CD14-positive monocyte (primary cell): ENCODE results near the gene MDN1. TPM values are rescaled to one million over a fixed set of nuclear protein-coding genes. Genes with fewer than 3 reads are reported as not detected.

Experiments used
- DNase-seq, 3 donors: peaks; one replicate each; pipeline ENCODE4 v3.0.0-alpha.2; 2011 to 2022
- H2AFZ ChIP-seq: 2 replicates; pipeline ENCODE4 v1.6.0; 2012; ENCODE audit warnings: mild to moderate bottlenecking, low read depth, low read length, inconsistent platforms; ENCODE audit not compliant: insufficient read depth, poor library complexity, severe bottlenecking
- H3K27ac ChIP-seq, 2 donors: 1 replicate in 1 of 2; 2 replicates in 1 of 2; pipeline ENCODE4 v1.5.1; 2012 to 2013; ENCODE audit warnings: low read length in 2 of 2, control low read depth in 1 of 2, inconsistent platforms in 1 of 2, low read depth in 1 of 2, mild to moderate bottlenecking in 1 of 2
- H3K27me3 ChIP-seq, 2 donors: one replicate each; pipeline versions ENCODE4 v1.6.0 to v1.6.1; 2011 to 2013; ENCODE audit warnings: low read length in 2 of 2; ENCODE audit not compliant: control insufficient read depth in 2 of 2, insufficient read depth in 2 of 2
- H3K36me3 ChIP-seq, 2 donors: replicated peaks in 1 of 2; 1 replicate in 1 of 2; 2 replicates in 1 of 2; pipeline versions ENCODE4 v1.5.1 to v1.6.1; 2012 to 2013; ENCODE audit warnings: low read length in 2 of 2, control low read depth in 1 of 2, inconsistent platforms in 1 of 2, mild to moderate bottlenecking in 1 of 2; ENCODE audit not compliant: insufficient read depth in 2 of 2, control insufficient read depth in 1 of 2
- H3K4me1 ChIP-seq, 2 donors: 1 replicate in 1 of 2; 2 replicates in 1 of 2; pipeline versions ENCODE4 v1.5.1 to v1.6.1; 2012 to 2013; ENCODE audit warnings: low read length in 2 of 2, control low read depth in 1 of 2, inconsistent platforms in 1 of 2, mild to moderate bottlenecking in 1 of 2, moderate library complexity in 1 of 2; ENCODE audit not compliant: insufficient read depth in 2 of 2, control insufficient read depth in 1 of 2
- H3K4me2 ChIP-seq: replicated peaks from 2 replicates; pipeline ENCODE3; 2012; ENCODE audit warnings: low read length, moderate library complexity, mild to moderate bottlenecking; ENCODE audit not compliant: poor library complexity, severe bottlenecking; ENCODE audit errors: extremely low read depth
- H3K4me3 ChIP-seq, 3 experiments: fragments of 200-600 bp in 1 of 3; sonication (generic) in 1 of 3; replicated peaks in 1 of 3; 1 replicate in 2 of 3; 2 replicates in 1 of 3; pipeline ENCODE4 v1.5.1; 2011 to 2013; ENCODE audit warnings: low read length in 3 of 3, mild to moderate bottlenecking in 3 of 3, control low read depth in 2 of 3, low read depth in 2 of 3, inconsistent platforms in 1 of 3, moderate library complexity in 1 of 3
- H3K79me2 ChIP-seq: 2 replicates; pipeline ENCODE4 v1.6.0; 2012; ENCODE audit warnings: mild to moderate bottlenecking, control low read depth, inconsistent platforms, low read length, moderate library complexity; ENCODE audit not compliant: insufficient read depth
- H3K9ac ChIP-seq: 2 replicates; pipeline ENCODE4 v1.6.0; 2017; ENCODE audit warnings: low read length, mild to moderate bottlenecking; ENCODE audit not compliant: insufficient read depth, poor library complexity, severe bottlenecking
- H3K9me3 ChIP-seq, 2 donors: replicated peaks in 1 of 2; 1 replicate in 1 of 2; 2 replicates in 1 of 2; pipeline versions ENCODE4 v1.5.1 to v1.6.1; 2012 to 2013; ENCODE audit warnings: low read length in 2 of 2, control low read depth in 1 of 2; ENCODE audit not compliant: control insufficient read depth in 1 of 2, insufficient read depth in 1 of 2
- H4K20me1 ChIP-seq: 2 replicates; pipeline ENCODE4 v1.6.0; 2012; ENCODE audit warnings: mild to moderate bottlenecking, low read length, control low read depth, moderate library complexity; ENCODE audit not compliant: insufficient read depth
- H3K27ac Mint-ChIP-seq, 7 donors: one replicate each; pipeline ENCODE4 v1.8.0; 2020; ENCODE audit warnings: mild to moderate bottlenecking in 7 of 7, mixed read lengths in 7 of 7, moderate library complexity in 6 of 7, inconsistent platforms in 2 of 7
- H3K27me3 Mint-ChIP-seq, 3 donors: one replicate each; pipeline ENCODE4 v1.8.0; 2021 to 2022; ENCODE audit warnings: low read depth in 3 of 3, mild to moderate bottlenecking in 3 of 3, mixed read lengths in 3 of 3, moderate library complexity in 3 of 3, inconsistent platforms in 1 of 3
- H3K36me3 Mint-ChIP-seq, 2 donors: one replicate each; pipeline ENCODE4 v1.8.0; 2020; ENCODE audit warnings: mixed read lengths in 2 of 2, inconsistent platforms in 1 of 2, mild to moderate bottlenecking in 1 of 2
- H3K4me1 Mint-ChIP-seq: one replicate; pipeline ENCODE4 v1.8.0; 2020; ENCODE audit warnings: mild to moderate bottlenecking, mixed read lengths
- H3K4me3 Mint-ChIP-seq, 2 donors: one replicate each; pipeline ENCODE4 v1.8.0; 2020; ENCODE audit warnings: mild to moderate bottlenecking in 2 of 2, mixed read lengths in 2 of 2, moderate library complexity in 1 of 2
- H3K9me3 Mint-ChIP-seq, 7 donors: one replicate each; pipeline ENCODE4 v1.8.0; 2020 to 2022; ENCODE audit warnings: mixed read lengths in 7 of 7, mild to moderate bottlenecking in 6 of 7, moderate library complexity in 6 of 7, inconsistent platforms in 2 of 7
- CTCF ChIP-seq: fragments of 200-600 bp; IDR thresholded peaks from one replicate; pipeline ENCODE4 v1.8.0; 2022; ENCODE audit warnings: antibody characterized with exemption, mild to moderate bottlenecking
- WGBS: methylation state at CpG from one replicate; pipeline ENCODE4 v1.1.5; 2013; ENCODE audit warnings: missing lambda C conversion rate; ENCODE audit not compliant: insufficient coverage; 5-methylcytosine and 5-hydroxymethylcytosine counted together
- intact Hi-C, 2 donors: fragments of 100-400 bp; cut with micrococcal nuclease; formaldehyde crosslinking; loops; one replicate each; pipeline versions ENCODE4 v1.15.0 to v1.15.1; 2023
- polyA minus RNA-seq: library from RNA; depleted of rRNA, polyadenylated mRNA; stranded (reverse); fragments of >200 nt; gene quantifications from 2 replicates; pipeline ENCODE4 v1.2.3, GENCODE V29; 2012
- polyA plus RNA-seq, 3 donors: library from polyadenylated mRNA; depleted of rRNA in 1 of 3; unstranded in 2 of 3; stranded (reverse) in 1 of 3; fragments of 300-500 nt in 2 of 3; fragments of >200 nt in 1 of 3; fragmentation: Illumina TruSeq in 2 of 3; gene quantifications; 1 replicate in 2 of 3; 2 replicates in 1 of 3; pipeline ENCODE4 v1.2.3, GENCODE V29; 2012 to 2021
- total RNA-seq, 12 experiments: library from RNA in 1 of 12; stranded (reverse) in 1 of 12; fragments of 120-200 nt in 1 of 12; gene quantifications; one replicate each; pipeline ENCODE4 v1.2.4 and lab custom pipeline; 2013 to 2026; ENCODE audit warnings: mixed read lengths in 6 of 12, inconsistent platforms in 1 of 12

MDN1 gene, protein sequence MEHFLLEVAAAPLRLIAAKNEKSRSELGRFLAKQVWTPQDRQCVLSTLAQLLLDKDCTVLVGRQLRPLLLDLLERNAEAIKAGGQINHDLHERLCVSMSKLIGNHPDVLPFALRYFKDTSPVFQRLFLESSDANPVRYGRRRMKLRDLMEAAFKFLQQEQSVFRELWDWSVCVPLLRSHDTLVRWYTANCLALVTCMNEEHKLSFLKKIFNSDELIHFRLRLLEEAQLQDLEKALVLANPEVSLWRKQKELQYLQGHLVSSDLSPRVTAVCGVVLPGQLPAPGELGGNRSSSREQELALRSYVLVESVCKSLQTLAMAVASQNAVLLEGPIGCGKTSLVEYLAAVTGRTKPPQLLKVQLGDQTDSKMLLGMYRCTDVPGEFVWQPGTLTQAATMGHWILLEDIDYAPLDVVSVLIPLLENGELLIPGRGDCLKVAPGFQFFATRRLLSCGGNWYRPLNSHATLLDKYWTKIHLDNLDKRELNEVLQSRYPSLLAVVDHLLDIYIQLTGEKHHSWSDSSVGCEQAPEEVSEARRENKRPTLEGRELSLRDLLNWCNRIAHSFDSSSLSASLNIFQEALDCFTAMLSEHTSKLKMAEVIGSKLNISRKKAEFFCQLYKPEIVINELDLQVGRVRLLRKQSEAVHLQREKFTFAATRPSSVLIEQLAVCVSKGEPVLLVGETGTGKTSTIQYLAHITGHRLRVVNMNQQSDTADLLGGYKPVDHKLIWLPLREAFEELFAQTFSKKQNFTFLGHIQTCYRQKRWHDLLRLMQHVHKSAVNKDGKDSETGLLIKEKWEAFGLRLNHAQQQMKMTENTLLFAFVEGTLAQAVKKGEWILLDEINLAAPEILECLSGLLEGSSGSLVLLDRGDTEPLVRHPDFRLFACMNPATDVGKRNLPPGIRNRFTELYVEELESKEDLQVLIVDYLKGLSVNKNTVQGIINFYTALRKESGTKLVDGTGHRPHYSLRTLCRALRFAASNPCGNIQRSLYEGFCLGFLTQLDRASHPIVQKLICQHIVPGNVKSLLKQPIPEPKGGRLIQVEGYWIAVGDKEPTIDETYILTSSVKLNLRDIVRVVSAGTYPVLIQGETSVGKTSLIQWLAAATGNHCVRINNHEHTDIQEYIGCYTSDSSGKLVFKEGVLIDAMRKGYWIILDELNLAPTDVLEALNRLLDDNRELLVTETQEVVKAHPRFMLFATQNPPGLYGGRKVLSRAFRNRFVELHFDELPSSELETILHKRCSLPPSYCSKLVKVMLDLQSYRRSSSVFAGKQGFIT (N-terminal part only)
- 9.8 TPM for total RNA-seq (2013)
- polyA plus RNA-seq, result 1 to 10 TPM in 2 of 3 donors, under 1 TPM in 1; 0.61 to 6.6 (median 1.8) TPM
- polyA minus RNA-seq, result 4.7 and 5.1 TPM in 2 replicates
- total RNA-seq (lab: John Stamatoyannopoulos, UW), result 16.3 to 114 (median 66.7) reads per million in 11 experiments

GRCh38 chr6:89819336-89820130, at the start of gene MDN1:
Gene MDN1, minus strand, starts transcription at chr6:89819794. Its CDS starts 187 bp downstream, at chr6:89819607.
- Histone ChIP-seq H3K27me3 (no peaks in the 10 kb centered on the region), H3K9me3 (no peaks in the 10 kb centered on the region), H3K36me3 (no peaks in the 10 kb centered on the region), H2AFZ (peak within 1 kb of the TSS; percentile 95), H3K9ac (peak within 1 kb of the TSS; percentile 69), H3K4me1 (peaks cover 17 to 27% of the 10 kb centered on the region in 2 donors), H3K4me3 (peak within 1 kb of the TSS; percentile 67 to 97 (median 92)), H3K79me2 (peaks cover 48% of the 10 kb centered on the region), H3K27ac (peak within 1 kb of the TSS; percentile 78 to 81), H4K20me1 (no peaks in the 10 kb centered on the region), H3K4me2 (peak within 1 kb of the TSS; percentile 97)
- H3K27ac Mint-ChIP-seq, result peak within 1 kb of the TSS; percentile 86 to 96 (median 92)
- intact Hi-C loops, result loop anchor here in 1 of 2 donors (10.0 kb wide), 1 partner anchor 855 kb away; the partner anchor contains the start of gene RNGTT
- peak within 1 kb of the TSS; percentile 98 to 99 for H3K4me3 Mint-ChIP-seq
- WGBS, result under 1% methylated on average over 58 of the region's 65 CpGs
- no peaks in the 10 kb centered on the region for H3K27me3 Mint-ChIP-seq
- H3K9me3 Mint-ChIP-seq, result no peaks in the 10 kb centered on the region
- H3K4me1 Mint-ChIP-seq, result peaks cover 24% of the 10 kb centered on the region
- DNase-seq, result peak; percentile 87 to 90 (median 88)
- no peak for TF ChIP-seq CTCF
- H3K36me3 Mint-ChIP-seq, result no peaks in the 10 kb centered on the region
